SH-SY5Y (cell line): ENCODE results near the gene ZSCAN23.

Experiments used
- GATA2 ChIP-seq: IDR thresholded peaks from 2 replicates; pipeline ENCODE4 v1.6.1; 2011; ENCODE audit warnings: mild to moderate bottlenecking, low read depth, low read length
- GATA3 ChIP-seq: IDR thresholded peaks from 2 replicates; pipeline ENCODE4 v1.6.1; 2011; ENCODE audit warnings: low read depth, mild to moderate bottlenecking, low read length, moderate library complexity

Gene ZSCAN23

DNA sequence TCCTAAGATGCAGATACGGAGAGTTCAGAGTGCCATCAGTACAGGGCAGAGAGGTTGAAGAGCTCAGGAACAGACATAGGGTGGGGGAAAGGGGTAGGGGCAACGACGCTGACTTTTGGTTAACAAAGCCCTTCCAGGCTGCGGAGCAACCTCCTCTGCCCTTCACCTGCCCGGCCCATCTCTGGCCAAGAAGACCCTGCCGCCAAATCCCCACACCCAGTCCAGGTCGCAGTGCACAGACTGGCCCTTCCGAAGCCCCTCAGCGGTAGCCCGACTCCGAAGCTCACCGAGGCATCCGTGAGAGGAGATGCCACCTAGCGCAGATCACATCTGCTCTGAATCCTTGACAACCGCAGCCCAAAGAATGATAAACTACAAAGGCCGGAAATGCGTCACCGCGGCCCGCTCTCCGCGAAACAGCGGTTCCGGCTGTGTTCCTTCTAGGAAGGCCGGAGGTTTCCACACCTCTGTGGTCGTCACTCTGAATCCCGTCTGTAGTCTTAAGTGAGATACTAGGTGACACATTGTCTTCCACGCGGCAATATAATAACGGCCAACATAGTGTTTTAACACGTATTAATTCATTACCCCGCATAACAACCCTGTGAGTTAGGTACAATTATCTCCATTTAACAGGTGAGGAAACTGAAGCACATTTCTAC lies at the start of gene ZSCAN23:
TSS of gene ZSCAN23 (minus strand) at position 380 of the 662 bp plus-strand sequence. CDS start 7,225 bp downstream, outside the sequence.
- TF ChIP-seq GATA3 (no peak), GATA2 (peak; percentile 49)

DNA sequence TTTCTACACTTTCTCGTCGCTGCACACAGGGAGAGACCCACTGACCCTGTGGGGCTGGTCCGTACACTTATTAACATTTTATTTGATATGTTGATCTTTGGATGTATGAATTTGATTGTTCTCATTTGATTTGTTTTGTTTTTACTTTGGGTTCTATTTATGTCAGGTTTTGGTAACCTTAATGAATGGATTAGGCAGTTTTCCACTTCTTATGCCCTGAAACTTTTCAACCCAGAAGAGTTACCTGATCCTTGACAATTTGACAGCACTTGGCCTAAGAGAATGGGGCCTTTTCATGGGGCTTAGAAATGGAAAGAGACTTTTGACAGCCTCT lies 48.7 kb upstream of the ZSCAN23 start:
- TF ChIP-seq GATA3 (no peak), GATA2 (no peak)

DNA sequence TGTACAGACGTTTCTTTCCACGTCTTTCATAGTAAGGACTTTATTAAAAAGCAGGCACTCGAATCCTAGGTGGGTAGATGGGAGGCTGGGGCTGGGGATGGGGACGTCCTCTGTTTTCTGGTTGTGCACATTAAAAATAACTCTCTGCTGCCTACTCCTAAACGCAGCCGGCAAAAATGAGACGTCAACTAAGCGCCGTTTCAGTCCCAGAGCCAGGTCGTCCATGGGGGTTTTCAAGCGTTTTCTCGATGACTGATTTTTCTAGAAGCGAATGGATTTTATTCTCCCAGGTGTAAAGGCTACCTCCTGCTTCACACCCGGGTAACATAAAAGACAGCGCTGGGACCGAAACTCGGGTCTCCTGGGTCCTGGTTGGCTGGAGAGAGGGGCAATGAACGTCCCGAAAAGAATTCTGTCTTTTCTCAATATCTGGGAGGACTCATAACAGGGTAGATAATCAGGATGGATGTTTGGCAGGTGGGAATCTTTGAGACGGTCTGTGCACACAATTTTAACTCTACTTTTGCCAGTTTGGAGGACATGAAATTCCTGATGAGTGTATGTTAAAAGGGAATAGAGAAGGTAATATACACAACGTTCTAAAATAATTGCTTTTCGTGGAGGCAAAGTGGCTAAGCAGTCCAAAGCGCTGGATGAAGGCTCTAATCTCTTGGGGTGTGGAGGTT lies 47.1 kb upstream of the ZSCAN23 start:
- no peak for TF ChIP-seq GATA3
- no peak for TF ChIP-seq GATA2

DNA sequence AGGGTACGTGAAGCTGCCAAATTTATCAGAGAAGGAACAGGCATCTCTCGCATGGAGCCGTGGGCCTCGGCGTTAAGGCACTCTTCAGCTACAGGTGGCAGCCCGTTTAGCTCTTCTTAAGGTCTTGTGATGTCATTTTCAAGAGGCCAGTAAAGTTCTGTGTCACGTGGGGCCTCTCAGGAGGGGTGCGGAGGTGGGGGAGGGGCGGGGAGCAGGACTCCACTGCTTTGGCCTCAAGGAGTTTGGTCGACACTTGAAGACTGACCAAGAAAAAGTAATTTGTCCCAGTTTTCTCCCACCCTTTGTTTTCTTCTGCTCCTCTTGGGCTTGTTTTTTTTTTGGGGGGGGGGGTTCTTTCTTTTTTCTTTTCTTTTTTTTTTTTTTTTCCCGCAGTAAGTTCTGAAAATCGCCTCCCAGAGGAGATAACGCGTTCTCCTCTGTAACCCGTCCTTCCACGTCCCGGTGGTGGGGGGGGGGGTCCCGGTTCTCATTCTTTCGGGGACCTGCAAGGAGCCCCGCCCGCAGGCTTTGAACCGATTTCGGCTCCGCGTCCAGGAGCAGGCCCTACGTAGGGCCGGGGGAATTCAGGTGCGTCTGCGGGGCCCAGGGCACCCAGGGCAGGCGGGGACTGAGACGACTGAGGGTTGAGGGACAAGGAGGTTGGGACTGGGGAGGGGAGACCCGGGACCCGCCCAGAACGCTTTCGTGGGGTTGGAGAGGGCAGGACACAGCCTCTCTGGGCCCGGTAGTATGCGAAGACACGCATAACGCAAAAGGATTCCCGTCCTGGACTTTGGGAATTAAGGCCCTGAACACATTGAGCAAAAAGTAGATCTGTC lies 46.3 kb upstream of the ZSCAN23 start:
- no peak for TF ChIP-seq GATA2
- TF ChIP-seq GATA3 = no peak

DNA sequence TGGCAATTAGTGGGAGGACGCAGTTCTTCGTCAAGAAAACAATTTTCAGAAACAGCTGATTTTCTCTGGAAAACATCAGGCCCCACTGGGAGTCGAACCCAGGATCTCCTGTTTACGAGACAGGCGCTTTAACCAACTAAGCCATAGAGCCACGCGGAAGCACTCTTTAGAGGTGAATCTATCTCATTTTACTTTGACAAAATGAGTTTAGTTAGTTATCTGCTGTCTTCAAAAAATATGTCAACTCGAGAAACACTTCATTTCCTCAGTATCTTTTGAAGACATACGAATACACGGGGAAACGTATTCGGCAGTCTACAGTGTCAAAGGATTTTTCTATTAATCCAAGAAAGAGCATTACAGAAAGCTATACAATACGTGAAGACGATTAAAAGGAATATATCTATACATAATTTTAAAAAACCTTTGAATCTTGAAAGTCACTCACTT lies 45.6 kb upstream of the ZSCAN23 start:
- TF ChIP-seq GATA3 (no peak), GATA2 (no peak)

DNA sequence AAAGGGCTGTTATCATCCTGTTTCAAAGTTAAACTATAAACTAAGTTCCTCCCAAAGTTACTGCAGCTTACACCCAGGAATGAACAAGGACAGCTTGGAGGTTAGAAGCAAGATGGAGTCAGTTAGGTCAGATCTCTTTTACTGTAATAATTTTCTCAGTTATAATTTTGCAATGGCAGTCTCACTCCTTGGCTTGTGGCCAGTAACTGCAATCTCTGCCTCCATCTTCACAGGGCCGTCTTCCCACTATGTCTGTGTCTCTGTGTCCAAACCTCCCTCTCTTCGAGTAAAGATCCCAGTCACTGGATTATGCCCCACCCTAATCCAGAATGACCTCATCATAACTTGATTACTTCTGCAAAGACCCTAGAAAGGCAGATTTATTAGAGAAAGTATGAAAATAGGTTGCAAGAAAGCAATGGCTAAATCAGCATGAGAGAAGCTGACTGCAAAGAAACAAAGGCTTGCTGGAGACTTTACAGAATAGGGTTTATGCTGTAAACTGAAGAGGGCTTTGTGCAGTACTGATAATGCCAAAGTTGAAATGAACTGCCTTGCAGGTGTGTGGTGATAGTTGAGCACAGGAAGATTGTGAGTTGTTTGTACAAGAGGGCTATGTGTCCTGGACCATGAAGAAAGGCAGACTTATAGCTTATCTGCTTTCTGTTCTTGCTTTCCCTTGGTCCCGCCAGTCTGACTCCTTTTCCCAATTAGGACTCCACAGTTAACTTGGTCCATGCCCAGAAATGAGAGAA lies 43.9 kb upstream of the ZSCAN23 start:
- peak; percentile 35; the same call in 1 of the 2 replicates for TF ChIP-seq GATA2
- no peak for TF ChIP-seq GATA3

DNA sequence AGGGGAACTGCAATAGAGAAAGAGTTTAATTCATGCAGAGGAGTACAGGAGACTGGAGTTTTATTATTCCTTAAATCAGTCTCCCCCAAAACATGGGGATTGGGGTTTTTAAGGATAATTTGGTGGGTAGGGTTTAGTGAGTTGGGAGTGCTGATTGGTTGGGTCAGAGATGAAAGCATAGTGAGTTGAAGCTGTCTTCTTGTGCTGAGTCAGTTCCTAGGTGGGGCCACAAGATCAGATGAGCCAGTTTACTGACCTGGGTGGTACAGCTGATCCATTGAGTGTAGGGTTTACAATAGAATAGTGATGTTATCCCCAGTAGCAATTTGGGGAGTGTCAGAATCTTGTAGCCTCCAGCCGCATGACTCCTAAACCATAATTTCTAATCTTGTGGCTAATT lies 43.2 kb upstream of the ZSCAN23 start:
- no peak for TF ChIP-seq GATA3
- TF ChIP-seq GATA2 = no peak

DNA sequence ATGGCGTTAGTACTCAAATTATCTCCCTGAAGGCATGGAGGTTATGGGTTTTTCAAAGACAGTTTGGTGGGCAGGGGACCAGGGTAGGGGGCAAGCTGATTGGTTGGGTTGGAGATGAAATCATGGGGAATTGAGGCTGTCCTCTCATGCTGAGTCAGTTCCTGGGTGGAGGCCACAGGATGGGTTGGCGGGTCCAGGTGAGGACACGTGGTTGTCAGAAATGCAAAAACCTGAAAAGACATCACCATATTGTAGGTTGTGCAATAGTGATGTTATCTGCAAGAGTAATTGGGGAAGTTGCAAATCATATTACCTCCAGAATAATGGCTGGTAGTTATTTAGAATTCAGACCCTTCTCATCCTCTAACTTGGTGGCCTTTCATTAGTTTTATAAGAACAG lies 42.2 kb upstream of the ZSCAN23 start:
- TF ChIP-seq GATA2 (no peak), GATA3 (no peak)

DNA sequence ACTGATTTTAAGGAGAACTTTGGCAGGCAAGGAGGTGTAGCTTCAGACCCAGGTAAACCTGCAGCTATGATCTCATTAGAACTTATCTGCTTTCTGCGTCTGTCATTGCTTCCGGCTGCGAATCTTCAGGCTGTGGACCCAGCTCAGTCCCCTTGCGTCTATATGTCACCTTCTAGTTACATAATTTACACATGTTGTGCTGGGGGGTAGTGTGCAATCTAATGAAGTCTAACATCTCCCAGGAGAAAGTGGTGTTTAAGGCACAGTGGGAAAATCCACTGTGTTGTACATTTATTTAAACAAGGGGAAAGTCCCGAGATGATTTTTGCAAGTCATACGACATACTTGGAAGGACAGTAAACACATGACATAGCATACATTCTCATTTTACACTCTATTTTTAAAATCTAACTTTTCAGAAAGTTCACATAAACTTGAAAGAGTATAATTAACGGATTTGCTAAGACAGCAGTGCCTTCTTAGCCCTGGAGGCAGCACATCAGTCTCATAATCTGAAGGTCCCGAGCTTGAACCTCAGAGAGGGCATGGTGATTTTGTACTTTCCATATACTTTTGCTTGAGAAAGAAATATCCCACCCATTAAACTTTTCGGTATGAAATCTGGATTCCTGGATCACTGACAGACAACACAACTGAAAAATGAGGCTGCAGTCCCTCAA lies 37.1 kb upstream of the ZSCAN23 start:
- TF ChIP-seq GATA2 (no peak), GATA3 (no peak)

DNA sequence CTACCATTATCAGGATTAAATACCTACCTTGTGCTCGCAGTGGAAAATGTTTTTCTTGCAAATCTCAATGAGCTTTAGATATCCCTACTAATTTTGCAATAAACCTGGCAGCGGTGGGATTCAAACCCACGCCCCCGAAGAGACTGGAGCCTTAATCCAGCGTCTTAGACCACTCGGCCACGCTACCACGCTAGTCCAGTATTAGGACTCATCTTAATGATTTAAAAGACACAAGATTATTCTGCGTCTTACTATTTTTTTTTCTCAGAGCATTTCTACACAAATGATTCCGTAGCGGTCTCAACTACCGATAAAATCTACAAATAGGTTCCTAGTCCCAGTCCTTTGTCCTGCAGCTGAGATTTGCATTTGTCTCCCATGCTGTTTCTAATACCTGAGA lies 35.2 kb upstream of the ZSCAN23 start:
- TF ChIP-seq GATA3 (no peak), GATA2 (no peak)

DNA sequence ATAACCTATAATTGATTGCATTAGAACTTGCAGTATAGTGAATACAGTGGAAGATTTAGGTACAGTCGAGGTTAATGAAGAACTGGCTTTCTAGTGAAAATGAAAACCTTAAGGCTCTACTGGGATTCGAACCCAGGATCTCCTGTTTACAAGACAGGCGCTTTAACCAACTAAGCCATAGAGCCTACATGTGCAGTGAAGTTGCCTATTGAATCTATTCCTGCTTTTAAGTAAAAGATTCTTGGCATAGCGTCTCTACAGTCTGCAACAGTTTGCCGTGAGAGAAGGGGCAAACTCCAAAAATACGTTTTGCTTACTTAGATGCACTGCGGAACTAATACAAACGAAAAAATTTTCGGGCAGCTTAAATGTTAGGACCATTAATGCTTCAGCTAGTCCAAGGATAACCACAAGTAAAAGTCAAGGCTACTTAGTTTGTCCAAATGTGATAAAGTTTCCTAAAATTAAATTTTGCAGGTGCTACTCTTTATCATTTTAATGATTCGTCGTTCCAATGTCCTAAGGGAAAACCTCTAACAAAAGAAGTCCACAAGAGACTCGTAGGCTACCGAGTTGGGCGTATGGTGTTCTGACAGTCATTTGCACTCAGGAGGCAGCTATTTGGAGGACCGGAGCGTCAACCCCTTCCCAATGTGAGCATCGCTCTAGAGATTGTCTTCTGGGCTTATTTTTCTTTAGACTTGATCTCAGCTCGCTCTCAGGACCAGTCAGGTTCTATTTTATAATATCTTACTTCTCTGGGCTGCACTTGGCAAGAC lies 31.3 kb upstream of the ZSCAN23 start:
- TF ChIP-seq GATA2 (no peak), GATA3 (no peak)

DNA sequence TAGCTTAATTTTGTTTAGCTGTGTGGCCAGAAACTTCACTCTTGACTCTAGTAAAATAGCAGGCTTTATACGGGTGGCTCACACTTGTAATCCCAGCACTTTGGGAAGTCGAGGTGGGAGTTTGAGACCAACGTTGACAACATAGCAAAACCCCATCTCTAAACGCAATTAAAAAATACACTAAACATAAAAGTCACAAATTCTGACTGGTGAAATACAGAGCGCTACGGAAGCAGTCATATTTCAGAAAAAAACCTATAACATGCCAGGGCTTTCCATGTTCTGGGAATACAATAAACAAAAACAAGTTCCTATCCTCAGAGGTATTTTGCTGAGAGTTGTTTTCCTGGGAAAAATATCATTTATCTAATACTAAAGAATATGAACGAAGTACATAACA lies 24.8 kb upstream of the ZSCAN23 start:
- TF ChIP-seq GATA2 (no peak), GATA3 (no peak)

DNA sequence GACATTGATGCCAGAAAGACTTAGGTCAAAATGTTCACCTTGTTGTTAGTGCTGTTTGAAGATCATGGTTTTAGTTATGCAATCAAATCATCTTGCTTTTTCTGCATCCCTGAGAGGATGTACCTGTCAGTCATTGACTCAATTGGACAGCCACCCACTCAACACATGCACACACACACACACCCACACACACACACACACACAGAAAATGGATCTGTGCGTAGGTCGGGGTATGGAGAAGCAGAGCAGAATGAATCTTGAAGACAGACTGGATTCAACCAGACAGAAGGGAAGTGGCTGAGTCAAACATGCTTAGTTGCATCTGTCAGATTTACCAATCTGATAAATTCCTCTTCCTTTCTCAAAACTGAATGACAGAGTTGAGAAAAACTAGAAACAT lies 19.1 kb upstream of the ZSCAN23 start:
- TF ChIP-seq GATA2 (no peak), GATA3 (no peak)
